Raji (cell line): ENCODE results near the gene SNURF.

Experiments
- POLR2A ChIP-seq: IDR thresholded peaks from 2 replicates; pipeline ENCODE4 v1.6.1; 2011; ENCODE audit warnings: low read depth, low read length, control low read depth; ENCODE audit not compliant: insufficient read depth

Gene SNURF

DNA sequence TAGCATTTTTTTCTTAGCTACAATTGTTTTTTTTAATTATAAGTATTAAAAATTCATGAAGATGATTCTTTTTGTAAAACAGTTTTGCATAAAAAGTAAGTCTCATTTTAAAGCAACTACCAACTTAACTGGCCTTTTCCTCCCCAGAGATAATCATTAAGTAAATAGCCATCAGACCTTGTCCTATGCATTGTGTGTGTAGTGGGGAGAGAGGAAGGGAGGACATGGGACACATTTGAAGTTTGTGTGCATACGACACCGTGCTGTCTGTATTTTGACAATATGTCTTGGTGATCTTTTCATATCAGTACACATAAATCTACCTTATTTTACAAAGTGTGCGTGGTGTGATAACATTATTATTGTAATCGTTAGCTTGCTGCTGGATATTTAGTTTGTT lies 8.1 kb downstream of the SNURF start:
- TF ChIP-seq POLR2A = no peak

DNA sequence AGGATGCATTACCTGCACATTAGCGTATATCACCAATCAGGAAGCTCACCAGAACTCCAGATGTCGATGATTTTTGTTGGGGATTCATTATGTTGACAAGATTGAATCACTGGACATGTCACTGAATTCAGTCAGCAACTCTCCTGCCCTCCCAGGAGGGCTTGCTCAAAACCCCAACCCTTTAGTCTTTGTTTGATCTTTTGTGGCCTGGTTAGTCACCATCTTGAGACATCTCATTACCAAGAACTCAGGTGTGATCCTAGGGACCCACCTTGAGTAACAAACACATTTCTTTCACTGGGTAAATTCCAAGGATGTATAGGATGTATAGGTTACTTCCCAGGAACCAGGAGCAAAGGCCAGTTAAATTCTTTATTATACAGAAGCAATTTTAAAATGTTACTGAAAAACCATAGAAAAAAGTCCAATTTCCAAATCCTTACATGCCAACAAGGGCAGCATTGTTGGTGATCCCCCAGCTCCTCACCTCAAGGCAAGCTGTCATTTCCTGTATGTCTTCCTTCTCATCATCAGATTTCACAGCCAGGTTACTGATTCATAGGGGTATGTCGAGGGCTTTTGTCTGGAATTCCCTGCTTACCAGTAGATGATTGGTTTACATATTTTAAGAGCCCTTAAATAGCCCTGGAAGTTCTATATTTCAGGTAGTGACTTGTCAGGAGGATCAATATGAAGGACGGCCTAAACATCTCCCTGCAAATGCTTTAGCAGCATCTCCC lies 11.7 kb downstream of the SNURF start:
- no peak for TF ChIP-seq POLR2A

DNA sequence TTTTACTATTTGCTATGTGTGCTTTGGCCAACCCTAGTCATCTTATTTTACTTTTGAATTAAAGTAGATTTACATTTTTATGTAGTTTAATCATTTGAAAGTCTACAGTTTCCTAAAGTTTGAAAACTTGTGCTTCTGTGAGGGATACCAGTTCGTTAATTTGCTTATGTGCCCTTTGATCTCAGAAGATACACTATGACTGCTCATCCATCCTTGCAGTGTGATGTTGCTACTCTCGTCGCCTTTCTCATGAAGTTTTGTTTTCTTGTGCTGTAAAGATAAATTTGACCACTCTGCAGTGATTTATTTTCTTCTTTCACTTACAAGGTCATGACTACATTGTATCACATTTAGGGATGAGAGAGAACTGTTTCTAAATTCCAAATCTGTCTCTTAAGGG lies 16.3 kb downstream of the SNURF start:
- TF ChIP-seq POLR2A = no peak

DNA sequence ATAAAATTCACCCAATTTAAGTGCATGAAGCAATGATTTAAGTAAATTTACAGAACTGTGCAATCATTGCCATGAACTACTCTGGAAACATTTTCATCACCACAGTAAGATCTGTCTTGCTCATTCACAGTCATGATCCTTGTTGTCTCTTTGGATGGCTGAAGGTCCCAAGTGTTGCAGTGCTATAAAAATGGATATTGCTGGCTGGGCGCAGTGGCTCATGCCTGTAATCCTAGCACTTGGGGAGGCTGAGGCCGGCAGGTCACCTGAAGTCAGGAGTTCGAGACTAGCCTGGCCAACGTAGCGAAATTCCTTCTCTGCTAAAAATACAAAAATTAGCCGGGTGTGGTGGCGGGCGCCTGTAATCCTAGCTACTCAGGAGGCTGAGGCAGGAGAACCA lies 17.0 kb downstream of the SNURF start:
- TF ChIP-seq POLR2A = no peak

DNA sequence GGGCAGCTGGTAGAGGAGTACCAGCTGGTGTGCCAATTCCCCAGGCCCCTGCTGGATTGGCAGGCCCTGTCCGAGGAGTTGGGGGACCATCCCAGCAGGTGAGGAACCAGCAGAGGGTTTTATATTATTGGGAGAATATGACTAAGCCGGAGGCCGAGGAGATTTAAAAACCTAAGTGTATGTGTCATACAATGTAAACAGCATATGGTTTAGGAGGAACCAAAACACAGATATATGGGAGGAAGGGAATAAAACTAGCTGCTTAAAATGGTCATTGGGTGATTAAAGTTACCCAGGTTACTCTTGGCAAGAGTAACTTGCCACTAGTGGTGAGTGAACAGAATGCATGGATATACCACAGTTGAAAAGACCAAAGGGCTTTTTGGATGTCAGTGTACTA lies 22.1 kb downstream of the SNURF start:
- TF ChIP-seq POLR2A = no peak

DNA sequence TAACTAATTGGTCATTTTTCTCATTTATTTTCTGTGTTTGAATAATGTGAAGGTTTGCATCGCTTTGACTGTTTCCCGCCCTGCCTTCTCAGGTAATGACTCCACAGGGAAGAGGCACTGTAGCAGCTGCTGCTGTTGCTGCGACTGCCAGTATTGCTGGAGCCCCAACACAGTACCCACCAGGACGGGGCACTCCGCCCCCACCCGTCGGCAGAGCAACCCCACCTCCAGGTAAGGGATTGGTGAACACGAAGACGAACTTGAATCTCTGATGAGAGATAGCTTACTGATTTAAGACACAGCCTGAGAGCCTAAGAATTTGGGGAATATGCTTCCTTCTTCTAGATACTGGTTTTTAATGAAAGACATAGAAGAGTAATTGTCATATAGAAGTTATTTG lies 22.9 kb downstream of the SNURF start:
- TF ChIP-seq POLR2A = no peak

DNA sequence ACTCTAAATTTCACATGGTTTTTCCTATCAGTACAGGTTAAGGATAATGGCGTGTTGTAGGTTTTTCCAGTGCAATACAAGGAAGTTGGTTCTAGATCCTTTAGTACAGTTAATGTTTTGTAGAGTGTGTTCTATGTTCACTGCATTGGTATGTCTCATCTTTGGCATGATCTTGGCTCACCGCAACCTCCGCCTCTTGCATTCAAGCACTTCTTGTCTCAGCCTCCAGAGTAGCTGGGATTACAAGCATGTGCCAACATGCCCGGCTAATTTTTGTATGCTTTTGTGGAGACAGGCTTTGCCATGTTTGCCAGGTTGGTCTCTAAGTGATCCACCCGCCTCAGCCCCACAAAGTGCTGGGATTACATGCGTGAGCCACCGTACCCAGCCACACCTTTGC lies 30.4 kb downstream of the SNURF start:
- no peak for TF ChIP-seq POLR2A

DNA sequence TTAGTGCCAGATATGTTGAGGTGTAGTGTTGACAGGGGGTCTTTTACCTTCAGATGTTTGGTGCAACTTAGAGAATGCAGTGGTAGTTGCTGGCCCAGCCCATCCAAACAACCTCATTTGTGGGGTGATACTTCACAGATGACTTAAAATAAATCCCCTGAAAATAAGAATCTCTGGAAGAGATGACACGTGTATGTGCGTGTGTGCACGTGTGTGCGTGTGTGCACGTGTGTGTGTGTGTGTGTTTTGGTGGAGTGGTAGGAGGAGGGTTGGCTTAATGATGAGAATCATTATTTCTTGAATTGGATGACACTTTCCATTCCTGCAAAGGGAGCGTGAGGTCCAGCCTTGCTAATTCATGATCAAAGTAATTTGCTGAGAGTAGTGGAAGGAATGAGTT lies 31.9 kb downstream of the SNURF start:
- no peak for TF ChIP-seq POLR2A
